PFSK-1 (cell line): ENCODE data around the gene NBL1.
A peak's percentile ranks its signal among the peaks of the same experiment; 100 is the strongest.

Experiments used
- FOXP2 ChIP-seq: optimal IDR thresholded peaks from 2 replicates; pipeline ENCODE3; 2011; ENCODE audit warnings: borderline replicate concordance, control low read depth, inconsistent platforms; ENCODE audit not compliant: insufficient read depth; ENCODE audit errors: extremely low read length, extremely low read depth
- POLR2AphosphoS5 ChIP-seq: IDR thresholded peaks from 2 replicates; pipeline ENCODE4 v1.6.1; 2012; ENCODE audit warnings: low read depth, mild to moderate bottlenecking, control low read depth, low read length, moderate library complexity
- REST ChIP-seq, 2 experiments: IDR thresholded peaks; 2 replicates each; pipeline versions ENCODE4 v1.6.1 to v1.8.0; 2011 to 2012; ENCODE audit warnings: low read depth in 2 of 2, low read length in 2 of 2, control low read depth in 1 of 2, inconsistent platforms in 1 of 2, mild to moderate bottlenecking in 1 of 2, moderate library complexity in 1 of 2; ENCODE audit not compliant: insufficient read depth in 1 of 2
- SIN3A ChIP-seq: IDR thresholded peaks from 2 replicates; pipeline ENCODE4 v1.6.1; 2012; ENCODE audit warnings: mild to moderate bottlenecking, low read length, moderate library complexity, borderline replicate concordance; ENCODE audit not compliant: insufficient read depth
- TAF1 ChIP-seq: IDR thresholded peaks from 2 replicates; pipeline ENCODE4 v1.6.1; 2012; ENCODE audit warnings: low read length, control low read depth, borderline replicate concordance; ENCODE audit not compliant: insufficient read depth

NBL1 gene

DNA sequence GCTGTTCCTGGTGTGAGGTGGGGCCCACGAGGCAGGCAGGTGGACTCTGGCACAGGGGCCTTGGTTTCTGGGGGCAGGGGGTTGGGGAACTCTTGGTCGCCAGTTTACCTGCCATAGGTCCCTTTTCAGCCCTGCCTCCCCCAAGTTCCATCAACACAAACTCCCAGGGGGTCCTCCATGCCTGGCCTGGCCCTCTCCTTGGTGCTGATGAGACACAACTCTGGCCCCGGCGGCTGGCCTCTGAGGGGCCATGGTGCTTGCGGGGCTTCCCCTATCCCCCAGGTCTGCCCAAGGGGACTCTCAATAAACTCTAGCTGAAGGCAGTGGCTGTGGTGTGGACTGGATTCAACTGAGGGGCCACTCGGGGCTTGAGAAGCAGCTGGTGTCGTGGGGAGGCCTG is 36.5 kb downstream of the NBL1 start:
- TF ChIP-seq FOXP2 (no peak), REST (IDR thresholded peaks at IDR 0.05; ENCODE audit: insufficient read depth in 1 of 2, low read depth in 2 of 2, low read length in 2 of 2) (peak; percentile 33 to 79; a peak in 2 of 4 replicates)

- no peak for TF ChIP-seq FOXP2
- no peak for TF ChIP-seq SIN3A
- TF ChIP-seq REST (IDR thresholded peaks at IDR 0.05; ENCODE audit: insufficient read depth in 1 of 2, low read depth in 2 of 2, low read length in 2 of 2): no peak
- TF ChIP-seq POLR2AphosphoS5: no peak
- no peak for TF ChIP-seq TAF1
Measured at GRCh38 chr1:19682257-19682656, 38.1 kb downstream of the NBL1 start.

DNA sequence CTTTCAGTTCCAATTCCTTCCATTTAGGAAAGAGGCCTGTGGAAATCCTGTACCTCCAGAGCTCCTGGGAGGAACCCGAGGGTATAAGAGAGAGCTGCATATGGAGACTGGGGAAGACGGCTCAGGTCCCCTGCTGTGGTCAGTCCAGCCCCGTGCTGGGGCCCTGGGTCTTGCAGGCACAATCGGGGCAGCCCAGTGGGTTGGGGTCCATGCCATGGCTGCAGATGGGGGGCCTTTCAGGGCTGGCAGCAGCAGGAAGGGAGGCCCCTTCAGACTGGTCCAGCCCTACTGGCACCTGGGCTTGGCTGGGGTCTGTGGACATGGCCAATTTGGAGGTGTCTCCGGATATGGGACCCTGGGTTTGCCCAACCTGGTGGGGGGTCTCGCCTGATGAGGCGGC is 38.8 kb downstream of the NBL1 start:
- TF ChIP-seq TAF1: no peak
- no peak for TF ChIP-seq SIN3A
- no peak for TF ChIP-seq REST (IDR thresholded peaks at IDR 0.05; ENCODE audit: insufficient read depth in 1 of 2, low read depth in 2 of 2, low read length in 2 of 2)
- no peak for TF ChIP-seq POLR2AphosphoS5
- TF ChIP-seq FOXP2: no peak

GRCh38 chr1:19683351-19683750 is 39.2 kb downstream of the NBL1 start:
- no peak for TF ChIP-seq TAF1
- no peak for TF ChIP-seq POLR2AphosphoS5
- no peak for TF ChIP-seq SIN3A
- TF ChIP-seq REST (IDR thresholded peaks at IDR 0.05; ENCODE audit: insufficient read depth in 1 of 2, low read depth in 2 of 2, low read length in 2 of 2): no peak

GRCh38 chr1:19684677-19685076 is 40.6 kb downstream of the NBL1 start:
- TF ChIP-seq POLR2AphosphoS5 (no peak), TAF1 (no peak), FOXP2 (no peak), SIN3A (no peak), REST (IDR thresholded peaks at IDR 0.05; ENCODE audit: insufficient read depth in 1 of 2, low read depth in 2 of 2, low read length in 2 of 2) (no peak)
